ENCODE data around the gene IPO11.
"Not testable (repeated sequence)": the region's sequence is repeated elsewhere in the genome, so short reads cannot be mapped to it uniquely, and the experiment has no call there.

IPO11 gene

DNA sequence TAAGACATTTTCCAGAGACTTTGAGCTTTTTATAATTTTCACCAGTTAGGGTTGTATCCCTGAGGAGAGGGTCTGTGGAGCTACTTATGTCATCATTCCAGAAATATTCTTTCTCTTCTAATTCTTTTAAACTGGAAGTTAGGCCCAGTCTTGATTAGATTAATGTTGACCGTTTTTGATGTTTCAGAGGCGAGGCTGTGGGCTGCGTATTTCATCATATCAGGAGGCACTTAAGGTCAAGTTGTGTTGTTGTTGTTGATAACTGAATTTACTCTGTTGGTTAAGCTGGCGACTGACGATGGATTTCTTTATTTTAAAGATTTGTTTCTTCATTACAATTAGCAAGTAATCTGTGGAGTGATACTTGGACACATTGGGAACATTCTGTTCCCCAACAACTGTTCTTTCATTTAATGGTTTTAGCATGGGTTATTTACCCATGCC, 20.1 kb downstream of the IPO11 start:
- DNase-seq (ENCODE audit: extremely low read depth in 1 of 2, low read depth in 1 of 2): no peak

DNA sequence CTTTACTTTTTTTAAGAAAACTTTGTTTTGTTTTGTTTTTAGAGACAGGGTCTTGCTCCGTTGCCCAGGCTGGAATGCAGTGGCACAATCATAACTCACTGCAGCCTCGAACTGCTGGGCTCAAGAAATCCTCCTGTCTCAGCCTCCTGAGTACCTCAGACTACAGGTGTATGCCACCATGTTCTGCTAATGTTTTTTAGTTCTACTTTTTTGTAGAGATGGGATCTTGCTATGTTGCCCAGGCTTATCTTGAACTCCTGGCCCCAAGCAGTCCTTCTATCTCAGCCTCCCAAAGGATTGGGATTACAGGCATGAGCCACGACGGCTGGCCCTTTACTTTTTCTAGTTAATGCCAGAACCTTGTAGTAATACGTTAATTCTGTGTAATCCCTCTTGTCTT, 36.0 kb downstream of the IPO11 start:
- no peak for DNase-seq (ENCODE audit: extremely low read depth in 1 of 2, low read depth in 1 of 2)

DNA sequence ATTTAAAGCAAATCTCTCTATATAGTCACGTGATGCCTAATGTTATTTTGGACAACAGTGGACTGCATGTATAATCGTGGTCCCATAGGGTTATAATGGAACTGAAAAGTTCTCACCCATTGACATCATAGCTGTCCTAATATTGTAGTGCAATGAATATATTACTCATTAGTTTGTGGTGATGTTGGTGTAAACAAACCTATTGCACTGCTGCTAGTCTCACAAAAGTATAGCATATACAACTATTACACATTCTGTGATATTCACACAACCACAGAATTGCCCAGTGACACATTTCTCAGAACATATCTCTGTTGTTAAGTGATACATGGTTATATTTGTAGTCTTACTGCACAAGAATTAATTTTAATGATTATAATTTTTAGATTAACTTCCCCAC, 37.7 kb downstream of the IPO11 start:
- no peak for DNase-seq (ENCODE audit: extremely low read depth in 1 of 2, low read depth in 1 of 2)

DNA sequence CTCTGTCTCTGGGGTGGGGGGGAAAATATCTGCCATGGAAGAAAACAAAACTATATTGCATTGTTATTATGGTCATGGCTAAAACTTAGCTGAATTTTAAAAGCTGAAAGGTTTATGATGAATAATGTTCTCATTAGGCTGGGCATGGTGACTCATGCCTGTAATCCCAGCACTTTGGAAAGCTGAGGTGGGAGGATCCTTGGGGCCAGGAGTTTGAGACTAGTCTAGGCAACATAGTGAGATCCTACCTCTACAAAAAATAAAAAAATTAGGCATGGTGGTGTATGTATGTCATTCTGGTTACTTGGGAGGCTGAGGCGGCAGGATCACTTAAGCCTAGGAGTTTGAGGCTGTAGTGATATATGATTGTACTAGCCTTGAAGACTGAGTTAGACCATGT, 44.5 kb downstream of the IPO11 start:
- DNase-seq (ENCODE audit: extremely low read depth in 1 of 2, low read depth in 1 of 2): no peak

DNA sequence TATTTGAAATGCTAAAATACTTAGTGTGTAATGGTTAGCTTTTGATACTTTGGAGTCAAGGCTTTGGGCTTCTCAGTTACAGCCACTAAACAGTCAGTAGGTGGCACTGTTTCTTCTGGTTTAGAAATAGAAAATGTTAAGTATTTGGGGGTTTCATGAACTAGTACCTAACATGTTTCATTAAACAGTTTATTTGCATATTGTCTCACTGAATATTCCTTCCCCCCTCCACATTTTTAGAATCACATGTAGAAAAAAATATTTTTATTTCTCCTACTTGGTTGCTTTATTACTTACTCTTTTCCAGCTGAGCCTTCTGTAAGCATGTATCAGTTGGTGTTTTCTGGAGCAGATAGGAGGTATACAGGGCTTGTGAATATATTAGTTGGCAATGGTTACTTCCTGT, 48.0 kb downstream of the IPO11 start:
- DNase-seq (ENCODE audit: extremely low read depth in 1 of 2, low read depth in 1 of 2): no peak

DNA sequence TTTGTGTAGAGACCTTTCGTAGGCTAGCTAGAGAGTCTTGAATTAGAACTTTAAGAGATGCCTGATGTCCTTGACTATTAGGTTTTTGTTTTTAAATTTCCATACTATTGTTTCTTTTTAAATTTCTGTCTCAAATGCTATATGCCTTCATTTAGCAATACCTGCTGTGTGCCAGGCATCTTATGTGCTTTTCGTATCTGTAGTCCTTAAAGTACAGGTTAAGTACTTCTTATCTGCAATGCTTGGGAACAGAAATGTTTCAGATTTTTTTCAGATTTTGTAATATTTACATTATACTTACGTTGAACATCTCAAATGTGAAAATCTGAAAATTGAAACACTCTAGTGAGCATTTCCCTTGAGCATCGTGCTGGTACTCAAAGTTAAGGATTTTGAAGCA, 49.0 kb downstream of the IPO11 start:
- no peak for DNase-seq (ENCODE audit: extremely low read depth in 1 of 2, low read depth in 1 of 2)

DNA sequence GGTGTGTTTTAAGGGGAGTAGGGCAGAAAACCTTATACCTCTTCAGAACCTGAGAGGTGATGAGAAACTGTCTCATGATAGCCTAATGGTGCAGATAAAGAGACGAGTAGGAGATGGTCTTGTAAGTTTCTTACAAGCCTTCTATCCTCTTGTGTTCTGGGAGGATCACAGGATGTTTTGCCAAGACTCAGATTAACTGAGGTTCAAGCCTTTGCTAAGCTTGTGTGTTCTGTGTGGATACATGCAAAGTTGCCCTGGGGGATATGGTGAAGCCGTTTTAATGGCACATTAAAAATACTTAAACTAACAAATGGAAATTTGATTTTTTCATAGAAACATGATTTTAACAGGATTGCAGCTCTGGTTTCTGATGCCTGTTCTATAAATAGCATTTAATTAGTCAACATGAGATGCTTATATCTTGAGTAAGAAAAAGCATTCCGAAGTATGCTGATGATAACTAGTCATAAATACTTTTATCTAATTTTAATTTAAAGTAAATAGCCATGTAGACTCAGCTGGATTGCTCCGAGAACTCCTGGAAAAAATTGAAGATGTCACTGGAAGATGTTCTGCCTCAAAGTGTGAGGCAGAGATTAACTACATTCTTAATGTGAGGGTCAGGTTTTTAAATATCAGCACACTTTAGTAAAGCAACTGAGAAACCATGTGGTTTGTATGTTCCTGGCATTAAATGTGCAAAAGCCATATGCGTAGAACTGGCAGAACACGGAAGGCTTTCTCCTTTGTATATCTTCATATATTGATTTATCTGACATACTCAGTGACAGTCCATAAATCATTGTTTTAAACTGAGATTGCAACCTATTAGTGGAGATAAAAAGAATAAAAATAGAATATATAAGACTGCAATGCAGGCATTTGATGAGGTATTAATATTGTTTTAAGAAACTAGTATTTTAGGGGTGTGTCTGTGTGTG, 53.7 kb downstream of the IPO11 start:
- DNase-seq (ENCODE audit: extremely low read depth in 1 of 2, low read depth in 1 of 2): no peak

DNA sequence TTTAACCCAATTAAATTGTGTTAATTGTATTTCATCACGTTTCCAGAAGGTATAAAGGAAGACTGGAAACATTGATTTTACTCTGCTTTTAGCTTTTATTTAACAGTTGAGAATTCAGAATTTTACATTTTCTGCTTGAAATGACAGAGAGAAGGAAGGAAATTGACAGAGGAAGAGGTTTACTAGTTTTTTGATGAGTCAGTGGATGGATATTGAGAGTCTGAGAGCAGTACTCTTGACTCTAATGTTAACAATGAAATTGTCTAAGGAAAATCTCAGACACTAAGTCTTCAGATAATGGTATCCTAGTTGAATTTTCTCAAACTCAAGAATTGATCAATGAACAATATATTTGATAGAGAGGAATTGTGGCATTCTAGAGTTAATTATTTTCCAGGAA, 60.6 kb downstream of the IPO11 start:
- DNase-seq (ENCODE audit: extremely low read depth in 1 of 2, low read depth in 1 of 2): no peak

DNA sequence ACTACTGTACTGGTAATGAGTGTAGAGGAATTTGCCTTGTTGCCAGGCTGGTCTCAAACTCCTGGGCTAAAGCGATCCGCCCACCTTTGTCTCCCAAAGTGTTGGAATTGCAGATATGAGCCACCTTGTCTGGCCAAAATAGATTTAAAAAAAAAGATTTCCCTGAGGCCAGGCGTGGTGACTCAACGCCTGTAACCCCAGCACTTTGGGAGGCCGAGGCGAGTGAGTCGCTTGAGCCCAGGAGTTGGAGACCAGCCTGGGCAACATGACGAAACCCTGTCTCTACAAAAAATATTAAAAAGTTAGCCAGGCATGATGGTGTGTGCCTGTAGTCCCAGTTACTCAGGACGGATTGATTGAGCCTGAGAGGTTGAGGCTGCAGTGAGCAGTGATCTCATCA, 62.5 kb downstream of the IPO11 start:
- no peak for DNase-seq (ENCODE audit: extremely low read depth in 1 of 2, low read depth in 1 of 2)

DNA sequence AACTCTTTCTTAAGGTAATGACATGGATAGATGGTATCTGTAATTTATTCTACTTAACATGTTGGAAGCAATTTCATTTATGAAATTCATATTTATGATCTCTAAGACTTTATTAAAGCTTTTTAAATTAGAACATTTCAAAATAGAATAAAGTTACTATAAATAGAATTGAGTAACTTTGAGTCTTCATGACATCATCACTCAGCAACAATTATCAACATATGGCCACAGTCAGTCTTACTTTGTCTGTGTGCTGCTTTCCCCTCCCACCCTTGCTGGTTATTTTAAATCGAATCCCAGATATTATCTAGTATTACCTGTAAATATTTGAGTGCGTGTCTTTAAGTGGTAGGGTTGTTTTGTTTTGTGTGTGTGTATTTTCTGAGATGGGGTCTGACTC, 65.2 kb downstream of the IPO11 start:
- DNase-seq (ENCODE audit: extremely low read depth in 1 of 2, low read depth in 1 of 2): no peak

DNA sequence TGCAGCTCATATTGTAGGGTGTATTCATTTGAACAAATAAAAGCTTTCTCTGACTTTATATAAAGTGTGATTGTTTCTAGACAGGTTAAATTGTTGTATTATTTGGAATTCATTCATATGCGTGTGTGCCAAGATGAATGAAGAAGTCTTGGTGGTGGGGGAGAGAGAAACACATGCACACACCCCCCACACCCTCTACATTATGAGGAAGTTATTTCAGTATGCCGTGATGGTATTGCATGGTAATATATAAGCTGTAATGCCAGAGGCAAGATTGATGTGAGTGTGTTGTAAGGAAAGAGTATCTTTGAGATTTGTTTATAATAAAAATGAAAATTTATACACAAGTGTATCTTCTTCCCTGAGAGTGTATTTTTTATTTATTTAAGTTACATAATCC, 71.0 kb downstream of the IPO11 start:
- no peak for DNase-seq (ENCODE audit: extremely low read depth in 1 of 2, low read depth in 1 of 2)

DNA sequence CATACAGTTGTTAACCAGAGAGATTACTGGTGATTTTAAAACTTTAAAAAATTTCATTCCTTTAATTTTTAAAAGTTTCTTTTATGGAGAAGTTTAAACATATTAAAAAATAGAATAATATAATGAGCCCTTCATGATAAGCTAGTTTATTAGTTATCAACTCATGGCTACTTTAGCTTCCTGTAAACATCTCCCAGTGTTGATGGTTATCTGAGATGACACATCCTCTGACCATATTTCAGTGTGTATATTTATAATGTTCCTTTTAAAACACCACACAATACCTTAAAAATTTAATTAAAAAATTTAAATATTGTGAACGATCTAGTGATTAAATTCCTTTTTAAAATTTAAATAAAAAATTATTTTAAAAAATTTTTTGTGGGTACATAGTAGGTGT, 74.1 kb downstream of the IPO11 start:
- DNase-seq (ENCODE audit: extremely low read depth in 1 of 2, low read depth in 1 of 2): no peak

DNA sequence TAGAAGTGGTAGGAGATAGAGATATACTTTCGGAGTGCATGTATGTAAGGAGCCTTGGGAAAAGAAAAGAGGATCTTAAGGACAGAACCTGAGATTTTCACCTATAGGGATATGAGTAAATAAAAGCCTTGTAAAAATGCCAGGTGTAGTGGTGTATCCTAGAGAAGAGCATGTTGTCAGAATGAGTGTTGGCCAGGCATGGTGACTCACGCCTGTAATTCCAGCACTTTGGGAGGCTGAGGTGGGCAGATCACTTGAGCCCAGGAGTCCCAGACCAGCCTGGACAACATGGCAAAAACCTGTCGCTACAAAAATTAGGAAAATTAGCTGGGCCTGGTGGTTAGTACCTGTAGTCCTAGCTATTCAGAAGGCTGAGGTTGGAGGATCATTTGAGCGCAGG, 76.0 kb downstream of the IPO11 start:
- no peak for DNase-seq (ENCODE audit: extremely low read depth in 1 of 2, low read depth in 1 of 2)

DNA sequence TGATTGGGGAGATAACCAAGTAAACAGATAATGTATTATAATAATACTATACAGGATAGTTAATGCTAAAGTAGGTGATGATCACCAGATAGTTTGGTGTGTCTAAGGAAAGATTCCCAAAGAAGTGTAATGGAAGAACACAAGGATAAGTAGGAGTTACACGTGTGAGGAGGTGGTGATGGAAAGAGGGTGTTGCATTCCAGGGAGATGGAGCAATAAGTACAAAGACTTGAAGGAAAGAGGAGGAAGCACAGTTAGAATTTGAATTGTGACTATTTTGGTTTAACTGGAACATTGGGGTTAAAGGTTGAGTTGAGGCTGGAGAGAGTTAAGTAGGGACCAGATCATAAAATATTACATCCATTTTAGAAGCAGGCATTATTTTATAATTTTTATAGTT, 76.9 kb downstream of the IPO11 start:
- DNase-seq (ENCODE audit: extremely low read depth in 1 of 2, low read depth in 1 of 2): no peak

DNA sequence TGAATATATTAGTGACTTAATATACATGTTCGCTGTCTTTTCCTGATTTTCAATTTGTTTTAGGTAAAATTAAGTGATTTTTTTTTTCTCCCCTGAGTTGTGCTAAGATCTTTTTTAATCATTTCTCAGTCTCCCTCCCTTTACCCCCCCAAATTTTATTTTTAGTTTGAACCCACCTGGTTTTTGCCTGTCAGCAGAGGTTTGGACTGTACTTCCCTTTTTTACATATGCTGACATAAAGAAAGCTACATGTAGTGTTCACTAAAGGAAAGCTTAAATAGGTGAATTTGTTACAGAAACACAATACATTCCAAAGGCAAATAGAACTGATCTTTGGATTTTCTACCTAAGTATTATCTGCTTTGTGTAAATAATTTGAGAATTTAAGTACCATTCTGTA, 82.2 kb downstream of the IPO11 start:
- no peak for DNase-seq (ENCODE audit: extremely low read depth in 1 of 2, low read depth in 1 of 2)

DNA sequence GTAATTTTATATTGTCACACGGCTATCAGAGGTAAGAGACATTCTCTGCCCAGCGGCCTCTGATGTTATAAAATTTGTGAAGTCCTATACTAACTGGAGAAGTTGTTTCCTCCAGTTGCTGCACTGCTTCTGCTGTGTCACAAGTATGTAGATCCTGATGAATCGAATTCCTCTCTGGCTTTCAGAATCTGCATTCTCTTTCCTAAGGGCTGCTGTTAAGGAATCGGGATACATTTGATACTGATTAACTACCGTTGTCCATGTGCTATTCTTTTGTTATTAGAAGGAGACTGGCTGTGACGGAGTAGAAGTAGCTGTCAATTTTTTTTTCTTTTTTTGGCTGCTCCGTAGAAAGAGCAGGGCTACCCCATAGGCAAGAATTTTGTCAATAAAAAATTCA, 84.3 kb downstream of the IPO11 start:
- DNase-seq (ENCODE audit: extremely low read depth in 1 of 2, low read depth in 1 of 2): no peak

DNA sequence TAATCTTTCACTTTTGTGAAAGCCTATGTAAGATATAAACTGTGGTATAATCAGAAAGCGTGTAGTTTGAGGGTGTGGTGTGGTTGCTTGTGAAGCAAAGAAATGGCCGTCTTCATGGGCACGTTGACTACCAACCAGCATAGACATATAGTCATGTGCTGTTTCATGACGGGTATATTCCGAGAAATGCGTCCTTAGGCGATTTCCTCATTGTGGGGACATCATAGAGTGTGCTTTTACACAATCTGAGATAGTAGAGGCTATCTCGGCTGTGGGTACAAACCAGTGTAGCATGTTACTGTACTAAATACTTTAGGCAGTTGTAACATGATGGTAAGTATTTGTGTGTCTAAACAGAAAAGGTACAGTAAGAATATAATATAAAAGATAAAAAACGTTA, 86.4 kb downstream of the IPO11 start:
- no peak for DNase-seq (ENCODE audit: extremely low read depth in 1 of 2, low read depth in 1 of 2)

DNA sequence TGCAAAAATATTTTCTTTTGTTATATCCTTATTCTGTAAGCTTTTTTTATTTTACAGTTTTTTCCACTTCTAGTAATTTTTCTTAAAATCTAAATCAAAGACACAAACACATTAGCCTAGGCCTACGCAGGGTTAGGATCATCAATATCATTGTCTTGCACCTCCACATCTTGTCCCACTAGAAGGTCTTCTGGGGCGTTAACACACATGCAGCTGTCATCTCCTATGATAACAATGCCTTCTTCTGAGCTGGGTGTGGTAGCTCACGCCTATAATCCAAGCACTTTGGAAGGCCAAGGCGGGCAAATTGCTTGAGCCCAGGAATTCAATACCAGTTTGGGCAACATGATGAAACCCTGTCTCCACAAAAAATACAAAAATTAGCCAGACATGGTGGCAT, 87.2 kb downstream of the IPO11 start:
- no peak for DNase-seq (ENCODE audit: extremely low read depth in 1 of 2, low read depth in 1 of 2)

DNA sequence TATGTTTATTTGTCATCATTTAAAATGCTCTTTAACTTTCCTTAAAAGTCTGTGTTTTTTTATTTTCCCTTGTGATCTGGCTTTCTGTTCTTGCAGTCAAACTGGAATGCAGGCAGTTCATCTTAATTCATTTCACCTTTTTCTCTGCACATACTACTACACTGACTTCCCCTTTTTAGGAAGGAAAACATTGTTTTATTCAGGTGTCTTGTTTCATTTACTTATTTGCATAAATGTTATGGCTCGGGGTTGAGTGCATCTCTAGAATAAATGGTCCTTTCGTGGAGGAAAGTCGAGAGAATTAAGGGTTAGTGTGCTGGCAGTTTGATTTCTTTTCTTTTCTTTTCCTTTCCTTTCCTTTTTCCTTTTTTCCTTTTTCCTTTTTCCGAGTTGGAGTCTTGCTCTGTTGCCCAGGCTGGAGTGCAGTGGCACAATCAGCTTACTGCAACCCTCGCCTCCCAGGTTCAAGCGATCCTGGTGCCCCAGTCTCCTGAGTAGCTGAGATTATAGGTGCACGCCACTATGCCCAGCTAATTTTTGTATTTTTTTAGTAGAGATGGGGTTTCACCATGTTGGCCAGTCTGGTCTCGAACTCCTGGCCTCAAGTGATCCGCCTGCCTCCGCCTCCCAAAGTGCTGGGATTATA, 90.0 kb downstream of the IPO11 start:
- no peak for DNase-seq (ENCODE audit: extremely low read depth in 1 of 2, low read depth in 1 of 2)

DNA sequence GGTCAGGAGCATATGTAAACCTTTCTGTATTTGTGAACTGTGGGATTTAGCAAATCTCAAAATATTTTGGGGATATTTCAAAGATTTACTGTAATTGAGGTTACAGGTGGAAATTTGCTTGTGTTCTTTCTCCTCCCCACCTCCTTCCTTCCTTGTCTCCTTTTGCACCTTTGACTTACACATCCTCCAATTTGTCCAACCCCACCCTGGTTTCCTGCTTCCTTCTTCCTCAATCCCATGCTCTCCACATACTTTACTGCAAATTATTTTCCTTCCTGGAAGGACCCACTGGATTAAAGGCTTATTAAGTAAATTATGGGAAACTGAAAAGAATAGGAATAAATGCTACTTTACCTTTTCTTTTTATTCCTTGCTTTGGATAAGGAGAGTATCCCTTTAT, 91.6 kb downstream of the IPO11 start:
- no peak for DNase-seq (ENCODE audit: extremely low read depth in 1 of 2, low read depth in 1 of 2)

DNA sequence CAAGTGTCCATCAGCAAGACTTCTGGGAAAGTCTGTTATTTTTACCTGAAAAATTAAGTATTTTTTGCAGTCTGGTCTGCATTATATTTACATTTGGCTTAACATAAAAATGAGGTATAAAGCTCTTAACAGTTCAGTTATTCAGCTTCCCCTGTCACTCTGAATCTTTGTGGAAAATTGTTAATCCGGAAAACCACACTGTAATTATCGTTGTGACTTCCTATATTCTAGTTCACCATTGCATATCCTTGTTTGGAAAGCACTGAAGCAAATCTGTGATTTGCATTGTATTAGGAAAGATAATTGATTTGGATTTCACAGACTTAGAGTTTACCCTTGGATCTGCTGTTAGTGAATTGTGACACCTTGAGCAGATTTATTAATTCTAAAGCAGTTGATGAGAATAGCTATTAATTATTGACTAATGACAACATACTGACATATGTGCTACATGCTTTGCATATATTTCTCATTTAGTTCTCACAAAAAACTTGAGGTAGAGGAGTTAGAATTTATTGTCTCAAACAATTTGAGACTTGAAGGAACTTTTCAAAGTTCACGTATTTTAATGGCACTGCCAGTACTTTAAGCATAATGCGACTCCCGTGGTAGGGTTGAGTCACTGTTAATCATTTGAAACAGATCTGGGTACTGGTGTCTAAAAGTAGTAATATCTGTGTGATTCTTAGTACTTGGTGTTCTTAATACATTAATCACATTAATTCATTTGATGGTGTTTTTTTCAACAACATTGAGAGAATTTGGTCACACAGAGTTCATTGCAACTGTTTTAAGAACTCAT, 94.3 kb downstream of the IPO11 start:
- DNase-seq (ENCODE audit: extremely low read depth in 1 of 2, low read depth in 1 of 2): no peak

DNA sequence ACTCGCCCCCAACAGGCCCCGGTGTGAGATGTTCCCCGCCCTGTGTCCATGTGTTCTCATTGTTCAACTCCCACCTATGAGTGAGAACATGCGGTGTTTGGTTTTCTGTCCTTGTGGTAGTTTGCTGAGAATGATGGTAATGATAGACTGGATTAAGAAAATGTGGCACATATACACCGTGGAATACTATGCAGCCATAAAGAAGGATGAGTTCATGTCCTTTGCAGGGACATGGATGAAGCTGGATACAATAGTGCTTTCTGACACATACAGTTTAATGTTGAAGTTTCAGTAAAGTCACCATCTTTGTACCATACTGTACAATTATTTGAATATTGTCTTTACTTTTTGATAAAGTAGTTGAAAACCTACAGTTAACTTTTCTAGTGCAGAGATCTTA, 96.2 kb downstream of the IPO11 start:
- not testable (repeated sequence) for DNase-seq (ENCODE audit: extremely low read depth in 1 of 2, low read depth in 1 of 2)
